Suprapubic skin (tissue), 4 donors: ENCODE measurements around the gene BTBD7.

Source experiments
- EP300 ChIP-seq: sonication (generic); formaldehyde crosslinking; IDR thresholded peaks from one replicate; pipeline ENCODE4 v1.6.1; 2017; ENCODE audit warnings: antibody characterized with exemption
- POLR2A ChIP-seq, 2 donors: fragments of 450-650 bp; IDR thresholded peaks; one replicate each; pipeline ENCODE4 v1.6.1; 2017; ENCODE audit warnings: antibody characterized with exemption in 2 of 2, mild to moderate bottlenecking in 2 of 2, moderate library complexity in 2 of 2
- POLR2AphosphoS5 ChIP-seq, 3 donors: sonication (generic); formaldehyde crosslinking; IDR thresholded peaks; one replicate each; pipeline ENCODE4 v1.6.1; 2017; ENCODE audit warnings: antibody characterized with exemption in 3 of 3
- TF ChIP-seq, protein P1 (sequence below), 2 donors: fragments of 200-600 bp in 1 of 2; fragments of 450-650 bp in 1 of 2; sonication (generic) in 1 of 2; IDR thresholded peaks; one replicate each; pipeline ENCODE4 v1.5.1; 2016 to 2019; ENCODE audit warnings: antibody characterized with exemption in 2 of 2, mild to moderate bottlenecking in 1 of 2, moderate library complexity in 1 of 2

DNA sequence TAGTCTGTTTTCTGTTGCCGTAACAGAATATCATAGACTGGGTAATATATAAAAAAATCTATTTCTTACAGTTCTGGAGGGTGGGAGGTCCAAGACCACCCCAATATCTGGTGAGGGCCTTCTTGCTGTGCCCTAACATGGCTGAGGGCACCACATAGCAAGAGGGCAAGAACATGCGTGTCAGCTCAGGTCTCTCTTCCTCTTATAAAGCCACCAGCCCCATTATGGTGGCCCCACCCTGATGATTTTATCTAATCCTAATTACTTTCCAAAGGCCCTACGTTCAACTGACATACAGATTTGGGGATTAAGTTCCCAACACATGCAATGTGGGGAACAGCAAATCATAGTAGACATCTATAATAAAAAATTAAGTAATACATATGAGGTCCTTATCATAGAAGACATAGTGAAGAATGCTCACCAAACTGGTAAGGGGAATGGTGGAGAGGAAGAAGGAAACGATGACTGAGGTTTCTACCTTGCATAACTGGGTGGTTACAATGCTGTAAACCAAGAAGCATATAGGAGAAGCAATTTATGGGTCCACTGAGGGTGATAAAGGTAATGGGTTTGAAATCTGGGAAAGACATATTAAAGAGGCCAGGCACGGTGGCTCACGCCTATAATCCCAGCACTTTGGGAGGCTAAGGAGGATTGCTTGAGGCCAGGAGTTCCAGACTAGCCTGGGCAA lies 27.0 kb downstream of the BTBD7 start:
- no peak for TF ChIP-seq EP300
- TF ChIP-seq, protein P1, sequence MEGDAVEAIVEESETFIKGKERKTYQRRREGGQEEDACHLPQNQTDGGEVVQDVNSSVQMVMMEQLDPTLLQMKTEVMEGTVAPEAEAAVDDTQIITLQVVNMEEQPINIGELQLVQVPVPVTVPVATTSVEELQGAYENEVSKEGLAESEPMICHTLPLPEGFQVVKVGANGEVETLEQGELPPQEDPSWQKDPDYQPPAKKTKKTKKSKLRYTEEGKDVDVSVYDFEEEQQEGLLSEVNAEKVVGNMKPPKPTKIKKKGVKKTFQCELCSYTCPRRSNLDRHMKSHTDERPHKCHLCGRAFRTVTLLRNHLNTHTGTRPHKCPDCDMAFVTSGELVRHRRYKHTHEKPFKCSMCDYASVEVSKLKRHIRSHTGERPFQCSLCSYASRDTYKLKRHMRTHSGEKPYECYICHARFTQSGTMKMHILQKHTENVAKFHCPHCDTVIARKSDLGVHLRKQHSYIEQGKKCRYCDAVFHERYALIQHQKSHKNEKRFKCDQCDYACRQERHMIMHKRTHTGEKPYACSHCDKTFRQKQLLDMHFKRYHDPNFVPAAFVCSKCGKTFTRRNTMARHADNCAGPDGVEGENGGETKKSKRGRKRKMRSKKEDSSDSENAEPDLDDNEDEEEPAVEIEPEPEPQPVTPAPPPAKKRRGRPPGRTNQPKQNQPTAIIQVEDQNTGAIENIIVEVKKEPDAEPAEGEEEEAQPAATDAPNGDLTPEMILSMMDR (IDR thresholded peaks at IDR 0.05), result no peak
- no peak for TF ChIP-seq POLR2A (IDR thresholded peaks at IDR 0.05)
- no peak for TF ChIP-seq POLR2AphosphoS5 (IDR thresholded peaks at IDR 0.05)
